Uterus (tissue), 2 donors: ENCODE data around the gene ADAR.

Experiments
- CTCF ChIP-seq, 4 experiments: fragments of 200-600 bp in 2 of 4; fragments of 450-650 bp in 2 of 4; sonication (generic) in 2 of 4; IDR thresholded peaks; one replicate each; pipeline ENCODE4 v1.5.1; 2016 to 2019; ENCODE audit warnings: antibody characterized with exemption in 4 of 4, mild to moderate bottlenecking in 2 of 4, moderate library complexity in 1 of 4
- POLR2A ChIP-seq, 2 donors: fragments of 450-650 bp; IDR thresholded peaks; one replicate each; pipeline ENCODE4 v1.6.1; 2016; ENCODE audit warnings: antibody characterized with exemption in 2 of 2, mild to moderate bottlenecking in 1 of 2, moderate library complexity in 1 of 2

GRCh38 chr1:154586231-154586630, 21.8 kb downstream of the ADAR start:
- TF ChIP-seq POLR2A (IDR thresholded peaks at IDR 0.05) (no peak), CTCF (IDR thresholded peaks at IDR 0.05) (no peak)
